Measurements from ENCODE around the gene SHH.

DNA sequence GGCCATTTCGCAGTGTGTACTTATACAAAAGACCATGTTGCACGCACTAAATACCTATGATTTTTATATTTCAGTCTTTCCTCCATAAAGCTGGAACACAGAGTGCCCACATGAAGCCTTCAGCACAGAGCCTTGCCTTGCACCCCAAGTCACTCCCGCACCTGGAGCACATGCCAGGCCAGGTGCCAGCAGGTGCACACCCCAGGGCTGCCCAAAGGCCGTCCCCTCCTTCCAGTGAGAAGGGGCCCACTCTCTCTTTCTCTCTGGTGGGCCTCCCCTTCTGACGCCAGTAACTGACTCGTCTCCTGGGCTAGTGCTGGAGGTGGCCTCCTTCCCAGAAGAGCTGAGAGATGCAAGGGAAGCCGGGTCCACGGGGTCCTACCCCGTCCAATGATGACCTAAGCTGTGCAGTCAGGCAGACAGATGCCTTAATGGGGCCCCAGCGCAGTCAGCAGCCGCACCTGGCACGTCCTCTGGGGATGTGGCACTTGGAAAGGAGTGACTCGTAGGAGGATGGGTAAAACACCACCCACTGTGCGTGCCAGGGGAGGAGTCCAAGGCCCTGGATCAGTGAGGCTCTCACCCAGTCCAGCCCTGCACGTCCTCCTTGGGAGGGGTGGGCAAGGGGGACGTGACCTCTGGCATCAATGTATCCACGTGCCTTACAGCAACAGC is 17.7 kb upstream of the SHH start:
- TF ChIP-seq POLR2AphosphoS5 (IDR thresholded peaks at IDR 0.05; ENCODE audit: borderline replicate concordance, low read depth, low read length), result no peak
- no peak for TF ChIP-seq EZH2 (IDR thresholded peaks at IDR 0.05)
